ENCODE data around the gene USP5.

- TF ChIP-seq CTCF (IDR thresholded peaks at IDR 0.05): no peak
- TF ChIP-seq CREB1 (CRISPR knock-in tag; IDR thresholded peaks at IDR 0.05): no peak
- TF ChIP-seq ZNF263 (CRISPR knock-in tag; IDR thresholded peaks at IDR 0.05; ENCODE audit: low read depth): no peak
- TF ChIP-seq ERG (CRISPR knock-in tag; IDR thresholded peaks at IDR 0.05): no peak
- TF ChIP-seq FOXP1 (CRISPR knock-in tag; IDR thresholded peaks at IDR 0.05; ENCODE audit: borderline replicate concordance): no peak
- no peak for TF ChIP-seq ZBTB43 (CRISPR knock-in tag; IDR thresholded peaks at IDR 0.05)
- no peak for TF ChIP-seq ZSCAN18 (CRISPR knock-in tag; IDR thresholded peaks at IDR 0.05)
- TF ChIP-seq ELF4 (CRISPR knock-in tag; IDR thresholded peaks at IDR 0.05; ENCODE audit: low read depth): no peak
- TF ChIP-seq STAT6 (CRISPR knock-in tag; conservative IDR thresholded peaks at IDR 0.05; ENCODE audit: low read depth): no peak
- TF ChIP-seq ATF3 (CRISPR knock-in tag; conservative IDR thresholded peaks at IDR 0.05): no peak
Observed at GRCh38 chr12:6866163-6866919, 14.4 kb downstream of the USP5 start.

Measured in WTC11 (cell line).